Measurements from ENCODE around the gene SLC33A1.
"Not testable (repeated sequence)": the region's sequence is repeated elsewhere in the genome, so short reads cannot be mapped to it uniquely, and the experiment has no call there.

SLC33A1 gene

GRCh38 chr3:155854141-155854940 is at the start of gene SLC33A1:
TSS of gene SLC33A1 (minus strand) at chr3:155854427. CDS start at chr3:155853997, 430 bp downstream.
- DNase-seq, result peak; percentile 99

GRCh38 chr3:155895379-155895900 is 41.2 kb upstream of the SLC33A1 start:
- no peak for DNase-seq

GRCh38 chr3:155891321-155891720 is 37.1 kb upstream of the SLC33A1 start:
- no peak for DNase-seq

- DNase-seq, result no peak
These were observed 36.5 kb upstream of the SLC33A1 start for GRCh38 chr3:155890671-155891190.

- DNase-seq, result no peak
These were observed 35.7 kb upstream of the SLC33A1 start for GRCh38 chr3:155889952-155890351.

- DNase-seq, result no peak
These were observed 35.0 kb upstream of the SLC33A1 start for GRCh38 chr3:155889212-155889611.

GRCh38 chr3:155886915-155887314 is 32.7 kb upstream of the SLC33A1 start:
- no peak for DNase-seq

- not testable (repeated sequence) for DNase-seq
These were observed 32.1 kb upstream of the SLC33A1 start for GRCh38 chr3:155886348-155886747.

- DNase-seq, result no peak
These were observed 31.1 kb upstream of the SLC33A1 start for GRCh38 chr3:155885292-155885691.

- no peak for DNase-seq
These were observed 30.1 kb upstream of the SLC33A1 start for GRCh38 chr3:155884292-155884691.

GRCh38 chr3:155880286-155880685 is 26.1 kb upstream of the SLC33A1 start:
- no peak for DNase-seq

- DNase-seq, result no peak
These were observed 22.3 kb upstream of the SLC33A1 start for GRCh38 chr3:155876503-155876902.

GRCh38 chr3:155876037-155876436 is 21.8 kb upstream of the SLC33A1 start:
- DNase-seq, result no peak

GRCh38 chr3:155872904-155873646 is 18.8 kb upstream of the SLC33A1 start:
- no peak for DNase-seq

GRCh38 chr3:155871746-155872158 is 17.5 kb upstream of the SLC33A1 start:
- DNase-seq, result no peak

- no peak for DNase-seq
These were observed 16.9 kb upstream of the SLC33A1 start for GRCh38 chr3:155870945-155871745.

- DNase-seq, result peak; percentile 91
These were observed 16.1 kb upstream of the SLC33A1 start, which contains the start of gene GMPS for GRCh38 chr3:155870133-155870944. TSS of gene GMPS (plus strand) at chr3:155870650. CDS start at chr3:155870871, 221 bp downstream.

GRCh38 chr3:155869691-155870090 is 15.5 kb upstream of the SLC33A1 start:
- no peak for DNase-seq

- no peak for DNase-seq
These were observed 9.0 kb upstream of the SLC33A1 start for GRCh38 chr3:155863072-155863784.

- not testable (repeated sequence) for DNase-seq
These were observed 8.2 kb upstream of the SLC33A1 start for GRCh38 chr3:155862290-155862982.

Measured in NCI-H2081 treated with DMSO at 0.1 percent for 48 hours (cell line).